Cardiac fibroblast (primary cell): Measurements from ENCODE around the gene TPRN.

Source experiments
- DNase-seq, 2 donors: peaks; one replicate each; pipeline versions ENCODE4 v3.0.0 to v3.0.0-alpha.2; 2010; ENCODE audit warnings: low read depth in 2 of 2
- H3K4me3 ChIP-seq, 2 donors: replicated peaks in 1 of 2; 1 replicate in 1 of 2; 2 replicates in 1 of 2; pipeline ENCODE4 v1.5.1; 2011; ENCODE audit warnings: low read depth in 2 of 2, low read length in 2 of 2, mild to moderate bottlenecking in 2 of 2, moderate library complexity in 1 of 2
- TF ChIP-seq, protein P1 (sequence below): IDR thresholded peaks from one replicate; pipeline ENCODE4 v1.5.1; 2011; ENCODE audit warnings: low read depth, mild to moderate bottlenecking, low read length, inconsistent platforms

The TPRN gene

DNA sequence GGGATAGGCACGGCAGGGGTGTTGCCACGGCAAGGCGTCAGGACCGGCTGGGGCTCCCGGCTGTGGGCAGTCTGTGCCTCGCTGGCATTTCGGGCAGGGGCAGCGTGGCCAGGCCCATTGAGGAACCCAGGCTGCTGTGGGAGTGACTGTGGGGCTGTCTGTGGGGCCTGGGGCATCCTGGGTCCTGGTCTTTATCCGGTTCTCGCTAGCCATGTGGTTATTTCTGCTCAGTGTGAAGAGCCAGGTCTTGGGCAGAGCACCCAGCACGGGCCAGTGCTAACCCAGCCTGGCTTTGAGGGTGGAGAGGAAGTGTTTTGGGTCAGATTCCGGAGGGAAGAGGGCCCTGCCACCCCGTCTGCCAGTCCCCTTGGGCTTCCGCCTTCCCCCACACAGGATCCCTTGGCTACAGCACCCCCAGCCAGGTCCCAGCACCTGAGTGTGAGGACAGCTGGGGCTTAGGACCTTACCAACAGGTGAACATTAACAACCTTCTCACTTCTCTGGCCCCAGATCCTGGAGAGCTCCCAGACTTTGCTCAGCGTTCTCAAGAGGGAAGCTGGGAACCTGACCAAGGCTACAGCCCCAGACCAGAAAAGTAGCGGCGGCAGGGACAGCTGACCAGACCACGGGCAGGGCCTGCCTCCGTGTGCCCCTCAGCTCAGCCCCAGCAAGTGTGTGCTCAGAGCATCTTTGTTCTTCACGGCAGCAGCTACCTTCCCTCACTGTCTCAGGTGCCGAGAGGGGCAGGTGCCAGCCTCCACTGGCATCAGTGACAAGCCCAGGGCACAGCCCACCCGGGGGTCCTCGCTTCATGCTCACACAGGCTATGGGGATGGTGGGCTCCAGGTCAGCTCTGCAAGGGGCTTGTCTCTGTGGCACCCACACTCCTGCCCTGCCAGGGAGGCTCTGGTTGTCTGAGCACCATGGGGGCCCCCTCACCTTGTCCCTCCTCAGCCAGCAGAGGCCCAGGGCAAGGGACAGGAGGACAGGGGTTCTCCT is 10.9 kb downstream of the TPRN start:
- DNase-seq = no peak
- TF ChIP-seq, protein P1, sequence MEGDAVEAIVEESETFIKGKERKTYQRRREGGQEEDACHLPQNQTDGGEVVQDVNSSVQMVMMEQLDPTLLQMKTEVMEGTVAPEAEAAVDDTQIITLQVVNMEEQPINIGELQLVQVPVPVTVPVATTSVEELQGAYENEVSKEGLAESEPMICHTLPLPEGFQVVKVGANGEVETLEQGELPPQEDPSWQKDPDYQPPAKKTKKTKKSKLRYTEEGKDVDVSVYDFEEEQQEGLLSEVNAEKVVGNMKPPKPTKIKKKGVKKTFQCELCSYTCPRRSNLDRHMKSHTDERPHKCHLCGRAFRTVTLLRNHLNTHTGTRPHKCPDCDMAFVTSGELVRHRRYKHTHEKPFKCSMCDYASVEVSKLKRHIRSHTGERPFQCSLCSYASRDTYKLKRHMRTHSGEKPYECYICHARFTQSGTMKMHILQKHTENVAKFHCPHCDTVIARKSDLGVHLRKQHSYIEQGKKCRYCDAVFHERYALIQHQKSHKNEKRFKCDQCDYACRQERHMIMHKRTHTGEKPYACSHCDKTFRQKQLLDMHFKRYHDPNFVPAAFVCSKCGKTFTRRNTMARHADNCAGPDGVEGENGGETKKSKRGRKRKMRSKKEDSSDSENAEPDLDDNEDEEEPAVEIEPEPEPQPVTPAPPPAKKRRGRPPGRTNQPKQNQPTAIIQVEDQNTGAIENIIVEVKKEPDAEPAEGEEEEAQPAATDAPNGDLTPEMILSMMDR = no peak
- peak overlapping the region; percentile 95 to 99 for H3K4me3 ChIP-seq

DNA sequence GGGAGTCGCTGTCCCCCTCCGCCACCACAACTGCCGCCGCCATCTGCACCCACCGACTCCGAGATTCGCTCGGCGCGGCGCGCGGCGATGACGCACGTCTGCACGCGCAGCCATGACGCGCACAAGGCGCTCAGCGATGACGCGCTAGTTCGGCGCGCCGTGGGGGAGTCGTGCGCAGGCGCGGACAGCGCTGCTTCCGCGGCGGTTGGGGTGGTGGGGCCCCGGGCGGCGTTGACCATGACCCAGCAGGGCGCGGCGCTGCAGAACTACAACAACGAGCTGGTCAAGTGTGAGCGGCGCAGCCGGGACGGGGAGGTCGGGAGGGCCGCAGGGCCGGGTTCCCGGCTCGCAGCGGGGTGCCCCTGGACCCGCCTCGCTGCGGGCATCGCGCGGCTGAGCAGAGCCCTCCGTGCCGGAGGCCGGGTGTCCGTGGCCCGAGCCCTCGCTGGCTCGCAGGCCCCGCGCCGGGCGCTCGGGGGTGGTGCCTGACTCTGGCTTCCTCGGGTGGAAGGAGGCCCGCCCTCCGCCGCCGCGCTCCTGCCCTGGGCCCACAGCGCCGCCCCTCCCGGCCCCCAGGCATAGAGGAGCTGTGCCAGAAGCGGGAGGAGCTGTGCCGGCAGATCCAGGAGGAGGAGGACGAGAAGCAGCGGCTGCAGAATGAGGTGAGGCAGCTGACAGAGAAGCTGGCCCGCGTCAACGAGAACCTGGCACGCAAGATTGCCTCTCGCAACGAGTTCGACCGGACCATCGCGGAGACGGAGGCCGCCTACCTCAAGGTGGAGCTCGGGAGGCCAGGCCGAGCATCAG is 11.8 kb downstream of the TPRN start, which contains the start of the genes ANAPC2 and SSNA1:
Gene ANAPC2, minus strand, starts transcription at position 71 of the 807 bp plus-strand sequence. Its CDS starts 28 bp downstream, at position 43.
Gene SSNA1, plus strand, starts transcription at position 187 of the 807 bp plus-strand sequence. Its CDS starts 51 bp downstream, at position 238.
- H3K4me3 ChIP-seq = peak within 1 kb of the TSS; percentile 95 to 99
- peak; percentile 93 to 95 for DNase-seq
- TF ChIP-seq, protein P1 = peak; percentile 50

DNA sequence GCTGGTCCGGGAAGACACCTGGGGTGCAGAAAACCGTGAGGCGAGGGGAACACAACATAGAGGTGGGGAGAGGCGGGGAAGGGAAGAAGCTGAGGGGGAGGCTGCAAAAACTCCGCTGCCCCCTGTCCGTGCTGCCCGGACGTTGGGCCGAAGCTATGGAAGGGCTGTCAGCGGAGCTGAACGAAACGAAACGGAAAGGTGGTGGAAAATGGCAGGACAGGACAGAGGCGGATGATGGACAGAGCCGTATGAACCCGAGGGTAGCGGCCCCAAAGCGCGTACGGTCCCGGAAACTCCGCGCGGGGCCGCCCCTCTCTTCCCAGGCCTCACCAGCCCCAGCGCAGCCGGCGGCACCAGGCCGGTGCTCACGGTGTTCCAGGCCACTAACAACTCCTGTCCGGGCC is 12.5 kb downstream of the TPRN start:
- no peak for DNase-seq
- peak overlapping the region; percentile 95 to 99 for H3K4me3 ChIP-seq
- TF ChIP-seq, protein P1 = no peak

DNA sequence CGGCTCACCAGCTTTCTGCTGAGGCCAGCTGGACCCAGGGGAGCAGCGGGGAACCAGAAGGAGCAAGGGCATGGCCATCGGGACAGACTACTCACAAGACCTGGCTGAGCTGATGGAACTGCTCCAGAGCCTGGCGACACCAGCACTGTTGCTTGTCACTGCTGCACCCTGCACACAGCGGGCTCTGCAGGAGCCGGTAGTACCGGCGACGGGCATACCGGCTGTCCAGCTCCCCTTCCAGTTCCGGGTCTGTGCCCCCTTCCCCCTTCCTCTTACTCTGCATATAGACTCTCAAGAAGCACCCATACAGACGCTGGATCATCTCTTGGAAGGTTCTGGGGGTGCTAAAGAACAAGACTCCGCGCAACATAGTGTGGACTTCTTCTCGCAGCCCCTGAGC is 13.2 kb downstream of the TPRN start:
- peak overlapping the region; percentile 95 to 99 for H3K4me3 ChIP-seq
- DNase-seq = no peak
- TF ChIP-seq, protein P1 = no peak

DNA sequence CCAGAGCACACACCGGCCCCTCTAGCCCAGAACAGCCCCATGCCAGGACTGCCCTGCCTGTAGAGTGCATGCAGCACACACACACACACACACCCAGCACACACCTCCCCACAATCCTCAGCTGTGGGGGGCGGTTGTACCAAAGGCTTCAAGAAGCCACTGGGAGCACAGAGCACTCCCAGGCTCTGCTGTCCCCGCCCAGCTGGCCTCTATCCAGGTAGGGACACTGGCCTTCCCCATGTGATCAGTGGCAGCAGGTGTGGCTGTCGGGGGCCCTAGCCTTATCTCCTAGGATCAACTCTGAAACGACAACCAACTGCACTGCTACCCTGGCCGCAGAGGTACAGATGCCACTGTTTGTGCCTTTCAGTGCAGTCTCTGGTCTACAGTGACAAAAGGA is 14.2 kb downstream of the TPRN start:
- TF ChIP-seq, protein P1 = no peak
- H3K4me3 ChIP-seq = no peak overlapping the region
- no peak for DNase-seq

- no peak overlapping the region for H3K4me3 ChIP-seq
- DNase-seq = no peak
- TF ChIP-seq, protein P1 = no peak
Measured at GRCh38 chr9:137185921-137186320, 14.6 kb downstream of the TPRN start.
